GM06990 (cell line): Measurements from ENCODE around the gene RPTOR.

Source experiments
- DNase-seq: peaks from one replicate; pipeline ENCODE4 v3.0.0-alpha.2; 2011; ENCODE audit not compliant: insufficient read length; ENCODE audit errors: extremely low read depth
- H3K27me3 ChIP-seq: replicated peaks from 2 replicates; pipeline ENCODE4 v1.6.0; 2011; ENCODE audit warnings: low read length; ENCODE audit not compliant: control insufficient read depth, insufficient read depth
- H3K36me3 ChIP-seq: 2 replicates; pipeline ENCODE4 v1.5.1; 2011; ENCODE audit warnings: low read length; ENCODE audit not compliant: control insufficient read depth, insufficient read depth
- H3K4me3 ChIP-seq: replicated peaks from 2 replicates; pipeline ENCODE4 v1.5.1; 2011; ENCODE audit warnings: low read depth, mild to moderate bottlenecking, control low read depth, low read length
- CTCF ChIP-seq: IDR thresholded peaks from 2 replicates; pipeline ENCODE4 v1.5.1; 2011; ENCODE audit warnings: low read length, control low read depth, mild to moderate bottlenecking, inconsistent platforms; ENCODE audit not compliant: insufficient read depth, poor library complexity, severe bottlenecking

RPTOR gene

DNA sequence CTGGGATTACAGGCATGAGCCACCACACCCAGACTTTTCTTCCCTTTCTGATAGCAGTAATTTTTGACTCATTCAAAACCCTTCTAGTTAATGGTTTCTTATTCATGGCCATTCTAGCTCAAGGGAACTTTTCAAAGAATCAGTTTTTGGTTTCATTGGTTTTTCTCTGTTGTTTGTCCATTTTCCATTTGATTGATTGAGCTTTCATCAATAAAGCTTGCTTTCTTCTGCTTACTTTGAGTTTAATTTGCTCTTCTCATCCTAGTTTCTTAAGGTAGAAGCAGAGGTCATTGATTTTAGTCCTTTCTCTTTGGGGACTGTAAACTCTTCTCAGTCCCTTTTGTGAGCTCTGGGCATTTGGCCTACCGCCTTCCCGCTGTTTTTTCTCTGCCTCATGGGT lies 365.0 kb downstream of the RPTOR start:
- TF ChIP-seq CTCF = no peak
- H3K36me3 ChIP-seq = peaks cover 9% of the 10 kb centered on the region

GRCh38 chr17:80910043-80910442 lies 365.4 kb downstream of the RPTOR start:
- TF ChIP-seq CTCF = no peak
- H3K36me3 ChIP-seq = peaks cover 9% of the 10 kb centered on the region
- peak overlapping the region; percentile 53 for H3K4me3 ChIP-seq
- no peaks in the 10 kb centered on the region for H3K27me3 ChIP-seq
- no peak for DNase-seq

More for the DNA sequence above, 365.0 kb downstream of the RPTOR start:
- H3K4me3 ChIP-seq = peak overlapping the region; percentile 53
- DNase-seq = no peak
- H3K27me3 ChIP-seq = no peaks in the 10 kb centered on the region

DNA sequence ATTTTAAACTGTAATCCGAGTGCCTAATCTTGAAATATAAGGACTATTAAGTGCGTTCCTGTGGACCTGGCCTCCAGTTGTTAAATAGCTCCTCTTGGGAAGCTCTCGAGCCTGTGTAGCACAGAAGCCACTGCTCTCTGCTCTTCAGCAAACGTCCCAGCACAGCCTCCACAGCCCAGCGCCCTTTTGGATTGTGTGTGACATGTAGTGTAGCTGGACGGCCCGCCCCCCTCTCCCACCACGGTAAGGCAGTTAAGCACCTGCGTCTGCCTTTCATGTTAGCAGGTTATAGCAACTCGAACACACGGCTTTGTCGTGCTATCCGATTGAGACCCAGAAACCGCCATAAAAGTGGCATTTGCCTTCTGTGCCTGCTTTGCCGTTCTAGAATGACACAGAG lies 367.8 kb downstream of the RPTOR start:
- H3K4me3 ChIP-seq = no peak overlapping the region
- no peaks in the 10 kb centered on the region for H3K27me3 ChIP-seq
- DNase-seq = no peak
- peaks cover 7% of the 10 kb centered on the region for H3K36me3 ChIP-seq
- no peak for TF ChIP-seq CTCF

GRCh38 chr17:80913928-80914821 lies 369.5 kb downstream of the RPTOR start:
- Histone ChIP-seq H3K27me3 (no peaks in the 10 kb centered on the region), H3K4me3 (no peak overlapping the region), H3K36me3 (peaks cover 7% of the 10 kb centered on the region)
- no peak for TF ChIP-seq CTCF
- no peak for DNase-seq

- peaks cover 8% of the 10 kb centered on the region for H3K36me3 ChIP-seq
- no peak overlapping the region for H3K4me3 ChIP-seq
- no peak for DNase-seq
- H3K27me3 ChIP-seq = no peaks in the 10 kb centered on the region
- TF ChIP-seq CTCF = no peak
Observed at GRCh38 chr17:80916246-80916645, 371.6 kb downstream of the RPTOR start.
